ENCODE results near the gene ARHGAP42.

DNA sequence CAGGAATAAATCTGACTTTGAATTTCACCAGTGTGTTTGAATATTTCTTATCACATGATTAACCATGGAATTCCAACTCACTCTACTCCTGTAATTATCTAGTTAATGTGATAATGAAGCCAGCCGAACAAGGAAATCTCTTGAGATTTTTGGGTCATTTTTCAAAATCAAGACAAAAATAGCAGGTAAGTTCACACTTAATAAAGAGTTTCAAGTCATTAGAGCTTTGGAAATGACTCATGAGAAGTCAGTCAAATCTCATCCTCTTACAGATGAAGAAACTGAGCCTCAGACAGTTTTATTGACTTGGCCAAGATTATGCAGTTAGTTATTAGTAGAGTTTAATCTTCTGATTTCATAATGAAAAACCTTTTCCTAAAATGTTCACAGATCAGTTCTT lies 148.8 kb downstream of the ARHGAP42 start:
- TF ChIP-seq, protein P1, sequence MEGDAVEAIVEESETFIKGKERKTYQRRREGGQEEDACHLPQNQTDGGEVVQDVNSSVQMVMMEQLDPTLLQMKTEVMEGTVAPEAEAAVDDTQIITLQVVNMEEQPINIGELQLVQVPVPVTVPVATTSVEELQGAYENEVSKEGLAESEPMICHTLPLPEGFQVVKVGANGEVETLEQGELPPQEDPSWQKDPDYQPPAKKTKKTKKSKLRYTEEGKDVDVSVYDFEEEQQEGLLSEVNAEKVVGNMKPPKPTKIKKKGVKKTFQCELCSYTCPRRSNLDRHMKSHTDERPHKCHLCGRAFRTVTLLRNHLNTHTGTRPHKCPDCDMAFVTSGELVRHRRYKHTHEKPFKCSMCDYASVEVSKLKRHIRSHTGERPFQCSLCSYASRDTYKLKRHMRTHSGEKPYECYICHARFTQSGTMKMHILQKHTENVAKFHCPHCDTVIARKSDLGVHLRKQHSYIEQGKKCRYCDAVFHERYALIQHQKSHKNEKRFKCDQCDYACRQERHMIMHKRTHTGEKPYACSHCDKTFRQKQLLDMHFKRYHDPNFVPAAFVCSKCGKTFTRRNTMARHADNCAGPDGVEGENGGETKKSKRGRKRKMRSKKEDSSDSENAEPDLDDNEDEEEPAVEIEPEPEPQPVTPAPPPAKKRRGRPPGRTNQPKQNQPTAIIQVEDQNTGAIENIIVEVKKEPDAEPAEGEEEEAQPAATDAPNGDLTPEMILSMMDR (IDR thresholded peaks at IDR 0.05; ENCODE audit: low read depth, low read length, poor library complexity, severe bottlenecking) = no peak
- no peak for TF ChIP-seq EZH2phosphoT487 (IDR thresholded peaks at IDR 0.05; ENCODE audit: borderline replicate concordance, low read length)
